HCT116 (cell line): ENCODE results near the gene CAPN5. TPM values are rescaled to one million over a fixed set of nuclear protein-coding genes. Genes with fewer than 3 reads are reported as not detected.
"Not testable (repeated sequence)": the region's sequence is repeated elsewhere in the genome, so short reads cannot be mapped to it uniquely, and the experiment has no call there.

Source experiments
- ATAC-seq: fragments of 200-7000 bp; cut with Tn5 transposase; 2 replicates; pipeline ENCODE4 v1.9.1; 2020; ENCODE audit warnings: mild to moderate bottlenecking, moderate library complexity
- BruUV-seq: library from RNA; stranded (reverse); fragments of 400-500 nt; replicated peaks from 2 replicates; lab custom pipeline; 2021; lab: Mats Ljungman, UMichigan
- CTCF ChIA-PET: fragments of 300-600 bp; sonication (Branson Sonifier 250); formaldehyde crosslinking; loops from one replicate; lab custom pipeline; 2021; ENCODE audit warnings: antibody characterized with exemption; lab: Charles Lee
- POLR2A ChIA-PET: fragments of 300-600, 350-600 bp; sonication (Branson Sonifier 250); formaldehyde crosslinking; loops from one replicate; lab custom pipeline; 2021; ENCODE audit warnings: antibody characterized with exemption; lab: Charles Lee
- RAD21 ChIA-PET, 2 experiments: fragments of 300-600 bp; sonication (Branson Sonifier 250); formaldehyde crosslinking; loops; one replicate each; lab custom pipeline; 2023; ENCODE audit warnings: low total read pairs in 2 of 2; ENCODE audit not compliant: uncharacterized antibody in 2 of 2, unreplicated experiment in 2 of 2, low non-redundant PET in 1 of 2; lab: Charles Lee
- DNase-seq: peaks from one replicate; pipeline ENCODE4 v3.0.0-alpha.2; 2010; ENCODE audit warnings: low read depth, low spot score
- H2AFZ ChIP-seq: fragments of 200-600 bp; shearing (Covaris generic), sonication (generic); 2 replicates; pipeline ENCODE4 v1.6.1; 2017; ENCODE audit warnings: low read depth, mixed run types, mixed read lengths, antibody characterized with exemption, low read length; ENCODE audit not compliant: poor library complexity, severe bottlenecking
- H3K27ac ChIP-seq: 2 replicates; pipeline ENCODE4 v1.5.1; 2012; ENCODE audit warnings: low read depth, low read length
- H3K27me3 ChIP-seq: fragments of 200-600 bp; sonication (generic); 2 replicates; pipeline ENCODE4 v1.6.1; 2016; ENCODE audit warnings: mixed run types, low read length, mixed read lengths; ENCODE audit not compliant: insufficient read depth
- H3K36me3 ChIP-seq, 2 experiments: fragments of 200-500 bp in 1 of 2; fragments of 200-600 bp in 1 of 2; sonication (Bioruptor generic) in 1 of 2; sonication (generic) in 1 of 2; 2 replicates each; pipeline versions ENCODE4 v1.5.1 to v1.6.1; 2014 to 2016; ENCODE audit warnings: low read length in 2 of 2, inconsistent platforms in 1 of 2, mixed read lengths in 1 of 2, mixed run types in 1 of 2; ENCODE audit not compliant: insufficient read depth in 2 of 2, control insufficient read depth in 1 of 2
- H3K4me1 ChIP-seq, 2 experiments: fragments of 200-600 bp in 1 of 2; sonication (generic) in 1 of 2; 2 replicates each; pipeline versions ENCODE4 v1.5.1 to v1.6.1; 2012 to 2017; ENCODE audit warnings: low read length in 2 of 2, inconsistent platforms in 1 of 2, mild to moderate bottlenecking in 1 of 2, mixed read lengths in 1 of 2, mixed run types in 1 of 2, moderate library complexity in 1 of 2; ENCODE audit not compliant: insufficient read depth in 2 of 2, control insufficient read depth in 1 of 2
- H3K4me2 ChIP-seq: fragments of 200-600 bp; sonication (generic); 2 replicates; pipeline ENCODE4 v1.6.1; 2017; ENCODE audit warnings: mixed run types, low read length, mixed read lengths
- H3K4me3 ChIP-seq, 2 experiments: fragments of 200-600 bp in 1 of 2; sonication (generic) in 1 of 2; replicated peaks in 1 of 2; 2 replicates each; pipeline ENCODE4 v1.5.1; 2011 to 2016; ENCODE audit warnings: low read length in 2 of 2, control low read depth in 1 of 2, low read depth in 1 of 2, mild to moderate bottlenecking in 1 of 2, mixed read lengths in 1 of 2, mixed run types in 1 of 2
- H3K79me2 ChIP-seq: fragments of 200-600 bp; sonication (generic); 2 replicates; pipeline ENCODE4 v1.6.1; 2017; ENCODE audit warnings: mild to moderate bottlenecking, mixed run types, low read length, moderate library complexity, mixed read lengths; ENCODE audit not compliant: insufficient read depth
- H3K9ac ChIP-seq: fragments of 200-600 bp; sonication (generic); 2 replicates; pipeline ENCODE4 v1.6.1; 2016; ENCODE audit warnings: low read length, mixed read lengths
- H3K9me2 ChIP-seq: fragments of 200-600 bp; sonication (generic), shearing (Covaris generic); 2 replicates; pipeline ENCODE4 v1.6.1; 2017; ENCODE audit warnings: mixed run types, mild to moderate bottlenecking, moderate library complexity; ENCODE audit not compliant: insufficient read depth
- H3K9me3 ChIP-seq, 2 experiments: fragments of 200-500 bp in 1 of 2; fragments of 200-600 bp in 1 of 2; sonication (Bioruptor generic) in 1 of 2; sonication (generic) in 1 of 2; 2 replicates each; pipeline ENCODE4 v1.6.1; 2014 to 2017; ENCODE audit warnings: low read length in 2 of 2, mixed read lengths in 2 of 2, inconsistent platforms in 1 of 2, low read depth in 1 of 2, mild to moderate bottlenecking in 1 of 2, mixed run types in 1 of 2, moderate library complexity in 1 of 2; ENCODE audit not compliant: control insufficient read depth in 1 of 2, insufficient read depth in 1 of 2
- H4K20me1 ChIP-seq: fragments of 200-600 bp; sonication (generic), shearing (Covaris generic); 2 replicates; pipeline ENCODE4 v1.6.1; 2017; ENCODE audit warnings: mixed run types, mild to moderate bottlenecking, moderate library complexity; ENCODE audit not compliant: insufficient read depth
- CEBPB ChIP-seq: IDR thresholded peaks from 2 replicates; pipeline ENCODE4 v1.6.1; 2012; ENCODE audit warnings: low read depth
- CTCF ChIP-seq, 3 experiments: fragments of 200-600 bp in 1 of 3; sonication (generic) in 1 of 3; IDR thresholded peaks in 2 of 3; conservative IDR thresholded peaks in 1 of 3; 2 replicates each; pipeline ENCODE4 v1.5.1; 2012 to 2017; ENCODE audit warnings: low read depth in 2 of 3, low read length in 2 of 3, antibody characterized with exemption in 1 of 3, borderline replicate concordance in 1 of 3, control low read depth in 1 of 3, mild to moderate bottlenecking in 1 of 3, mixed read lengths in 1 of 3, mixed run types in 1 of 3, moderate library complexity in 1 of 3; ENCODE audit not compliant: insufficient read depth in 1 of 3
- EGR1 ChIP-seq: IDR thresholded peaks from 2 replicates; pipeline ENCODE4 v1.6.1; 2012; ENCODE audit warnings: low read depth
- FOSL1 ChIP-seq: IDR thresholded peaks from 2 replicates; pipeline ENCODE4 v1.6.1; 2012; ENCODE audit warnings: low read depth
- JUND ChIP-seq: IDR thresholded peaks from 2 replicates; pipeline ENCODE4 v1.6.1; 2012
- intact Hi-C: fragments of 100-400 bp; cut with micrococcal nuclease; formaldehyde crosslinking; loops from 2 replicates; pipeline ENCODE4 v1.10.0; 2022
- total RNA-seq: library from RNA; stranded (reverse); gene quantifications from one replicate; pipeline ENCODE4 v1.2.1, GENCODE V29; 2021; ENCODE audit not compliant: unreplicated experiment
- TF ChIP-seq, protein P1 (sequence below): IDR thresholded peaks from 2 replicates; pipeline ENCODE4 v1.6.1; 2011; ENCODE audit warnings: mild to moderate bottlenecking, low read length, moderate library complexity; ENCODE audit not compliant: insufficient replicate concordance; ENCODE audit errors: extremely low read depth

CAPN5 gene
- total RNA-seq, 1 experiment from 2014 or later = 8.6 TPM

- TF ChIP-seq, protein P1, sequence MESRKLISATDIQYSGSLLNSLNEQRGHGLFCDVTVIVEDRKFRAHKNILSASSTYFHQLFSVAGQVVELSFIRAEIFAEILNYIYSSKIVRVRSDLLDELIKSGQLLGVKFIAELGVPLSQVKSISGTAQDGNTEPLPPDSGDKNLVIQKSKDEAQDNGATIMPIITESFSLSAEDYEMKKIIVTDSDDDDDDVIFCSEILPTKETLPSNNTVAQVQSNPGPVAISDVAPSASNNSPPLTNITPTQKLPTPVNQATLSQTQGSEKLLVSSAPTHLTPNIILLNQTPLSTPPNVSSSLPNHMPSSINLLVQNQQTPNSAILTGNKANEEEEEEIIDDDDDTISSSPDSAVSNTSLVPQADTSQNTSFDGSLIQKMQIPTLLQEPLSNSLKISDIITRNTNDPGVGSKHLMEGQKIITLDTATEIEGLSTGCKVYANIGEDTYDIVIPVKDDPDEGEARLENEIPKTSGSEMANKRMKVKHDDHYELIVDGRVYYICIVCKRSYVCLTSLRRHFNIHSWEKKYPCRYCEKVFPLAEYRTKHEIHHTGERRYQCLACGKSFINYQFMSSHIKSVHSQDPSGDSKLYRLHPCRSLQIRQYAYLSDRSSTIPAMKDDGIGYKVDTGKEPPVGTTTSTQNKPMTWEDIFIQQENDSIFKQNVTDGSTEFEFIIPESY = no peak
- no peak for TF ChIP-seq JUND
- no peak for TF ChIP-seq EGR1
- TF ChIP-seq CEBPB = no peak
- no peak for TF ChIP-seq FOSL1
Measured at GRCh38 chr11:77060234-77060633, 6.5 kb upstream of the CAPN5 start (continued).

- H3K27me3 ChIP-seq, ATAC-seq, H4K20me1 ChIP-seq, H3K79me2 ChIP-seq, H2AFZ ChIP-seq, H3K27ac ChIP-seq, POLR2A ChIA-PET, H3K9ac ChIP-seq, intact Hi-C loops, H3K9me3 ChIP-seq, H3K4me2 ChIP-seq, H3K36me3 ChIP-seq, RAD21 ChIA-PET, BruUV-seq, H3K4me1 ChIP-seq, H3K9me2 ChIP-seq, H3K4me3 ChIP-seq, DNase-seq: not testable (repeated sequence)
- CTCF ChIA-PET = interaction anchor here (1.5 kb wide), 1 partner anchor 14 kb away, joined by 5 read pairs; no protein-coding TSS in a partner anchor
Measured at GRCh38 chr11:77061258-77061657, 5.5 kb upstream of the CAPN5 start.

GRCh38 chr11:77062924-77063323 lies 3.8 kb upstream of the CAPN5 start:
- Histone ChIP-seq H3K27ac (no peak overlapping the region), H3K4me2 (no peak overlapping the region), H2AFZ (no peak overlapping the region)
- intact Hi-C loops = no loop called here
- POLR2A ChIA-PET = interaction anchor here (1.1 kb wide), 1 partner anchor 15 kb away, joined by 11 read pairs; no protein-coding TSS in a partner anchor
- TF ChIP-seq, protein P1 = no peak
- peak; percentile 14 to 61 (median 42); a peak in 2 of 6 replicates for TF ChIP-seq CTCF (IDR thresholded peaks at IDR 0.05 in 2 of 3, conservative IDR thresholded peaks at IDR 0.05 in 1 of 3; ENCODE audit: borderline replicate concordance in 1 of 3, insufficient read depth in 1 of 3, low read depth in 2 of 3, low read length in 2 of 3)
- TF ChIP-seq, all 23 proteins: peak for 1
- Histone ChIP-seq H3K9me3 (peaks cover 0 to 4% of the 10 kb centered on the region in 2 experiments; a peak in 1 of 4 replicates), H3K4me3 (no peak overlapping the region), H3K27me3 (no peaks in the 10 kb centered on the region), H3K9ac (no peak overlapping the region), H4K20me1 (no peaks in the 10 kb centered on the region), H3K36me3 (no peaks in the 10 kb centered on the region), H3K4me1 (peaks cover 7 to 16% of the 10 kb centered on the region in 2 experiments; a peak in 2 of 4 replicates), H3K79me2 (no peaks in the 10 kb centered on the region), H3K9me2 (no peaks in the 10 kb centered on the region)
- ChIA-PET CTCF (interaction anchor here (0.8 to 2.9 kb wide), 12 partner anchors 10 to 341 kb away, joined by 3 to 41 read pairs (median 4); no protein-coding TSS in a partner anchor), RAD21 (interaction anchor here in 1 of 2 experiments (0.6 to 1.7 kb wide), 2 partner anchors 28 to 760 kb away, joined by 3 to 5 read pairs; no protein-coding TSS in a partner anchor)
- DNase-seq (no peak), ATAC-seq (no peak)
- BruUV-seq = no TSS peak
